Prostate gland (tissue), 2 donors: ENCODE data around the gene LHX5.

Experiments
- POLR2A ChIP-seq: fragments of 450-650 bp; IDR thresholded peaks from one replicate; pipeline ENCODE4 v1.6.1; 2016; ENCODE audit warnings: antibody characterized with exemption, mild to moderate bottlenecking
- POLR2AphosphoS5 ChIP-seq: sonication (generic); formaldehyde crosslinking; IDR thresholded peaks from one replicate; pipeline ENCODE4 v1.6.1; 2017; ENCODE audit warnings: antibody characterized with exemption
- TF ChIP-seq, protein P1 (sequence below), 4 experiments: fragments of 200-600 bp in 2 of 4; fragments of 450-650 bp in 2 of 4; sonication (generic) in 2 of 4; IDR thresholded peaks; 1 replicate in 3 of 4; 2 replicates in 1 of 4; pipeline ENCODE4 v1.5.1; 2016 to 2019; ENCODE audit warnings: antibody characterized with exemption in 4 of 4, mild to moderate bottlenecking in 2 of 4, moderate library complexity in 2 of 4

DNA sequence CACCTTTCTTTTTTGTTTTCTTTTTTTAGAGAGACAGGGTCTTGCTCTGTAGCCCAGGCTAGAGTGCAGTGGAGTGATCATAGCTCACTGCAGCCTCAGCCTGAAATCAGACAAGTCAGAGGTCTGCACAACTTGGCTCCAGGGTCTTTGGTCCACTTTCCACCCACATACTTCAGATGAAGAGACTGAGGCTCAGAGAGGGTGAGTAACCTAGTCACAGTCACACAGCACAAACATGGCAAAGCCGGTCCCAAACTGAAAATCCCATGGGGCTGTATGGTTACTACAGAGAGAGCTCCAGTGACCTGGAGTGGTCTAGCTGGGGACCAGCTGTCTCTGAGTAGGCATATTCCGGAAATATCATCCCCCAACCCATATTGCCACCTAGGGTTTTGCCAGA lies 19.2 kb downstream of the LHX5 start:
- TF ChIP-seq, protein P1, sequence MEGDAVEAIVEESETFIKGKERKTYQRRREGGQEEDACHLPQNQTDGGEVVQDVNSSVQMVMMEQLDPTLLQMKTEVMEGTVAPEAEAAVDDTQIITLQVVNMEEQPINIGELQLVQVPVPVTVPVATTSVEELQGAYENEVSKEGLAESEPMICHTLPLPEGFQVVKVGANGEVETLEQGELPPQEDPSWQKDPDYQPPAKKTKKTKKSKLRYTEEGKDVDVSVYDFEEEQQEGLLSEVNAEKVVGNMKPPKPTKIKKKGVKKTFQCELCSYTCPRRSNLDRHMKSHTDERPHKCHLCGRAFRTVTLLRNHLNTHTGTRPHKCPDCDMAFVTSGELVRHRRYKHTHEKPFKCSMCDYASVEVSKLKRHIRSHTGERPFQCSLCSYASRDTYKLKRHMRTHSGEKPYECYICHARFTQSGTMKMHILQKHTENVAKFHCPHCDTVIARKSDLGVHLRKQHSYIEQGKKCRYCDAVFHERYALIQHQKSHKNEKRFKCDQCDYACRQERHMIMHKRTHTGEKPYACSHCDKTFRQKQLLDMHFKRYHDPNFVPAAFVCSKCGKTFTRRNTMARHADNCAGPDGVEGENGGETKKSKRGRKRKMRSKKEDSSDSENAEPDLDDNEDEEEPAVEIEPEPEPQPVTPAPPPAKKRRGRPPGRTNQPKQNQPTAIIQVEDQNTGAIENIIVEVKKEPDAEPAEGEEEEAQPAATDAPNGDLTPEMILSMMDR (IDR thresholded peaks at IDR 0.05), result no peak
- no peak for TF ChIP-seq POLR2AphosphoS5
- TF ChIP-seq POLR2A, result no peak
